Hippocampal formation (tissue), 2 donors: Measurements from ENCODE around the gene MYO1G.
"Not testable (repeated sequence)": the region's sequence is repeated elsewhere in the genome, so short reads cannot be mapped to it uniquely, and the experiment has no call there.

ENCODE experiments used
- DNase-seq, 2 donors: peaks; one replicate each; lab custom pipeline; 2025; lab: John Stamatoyannopoulos, UW

Gene MYO1G

DNA sequence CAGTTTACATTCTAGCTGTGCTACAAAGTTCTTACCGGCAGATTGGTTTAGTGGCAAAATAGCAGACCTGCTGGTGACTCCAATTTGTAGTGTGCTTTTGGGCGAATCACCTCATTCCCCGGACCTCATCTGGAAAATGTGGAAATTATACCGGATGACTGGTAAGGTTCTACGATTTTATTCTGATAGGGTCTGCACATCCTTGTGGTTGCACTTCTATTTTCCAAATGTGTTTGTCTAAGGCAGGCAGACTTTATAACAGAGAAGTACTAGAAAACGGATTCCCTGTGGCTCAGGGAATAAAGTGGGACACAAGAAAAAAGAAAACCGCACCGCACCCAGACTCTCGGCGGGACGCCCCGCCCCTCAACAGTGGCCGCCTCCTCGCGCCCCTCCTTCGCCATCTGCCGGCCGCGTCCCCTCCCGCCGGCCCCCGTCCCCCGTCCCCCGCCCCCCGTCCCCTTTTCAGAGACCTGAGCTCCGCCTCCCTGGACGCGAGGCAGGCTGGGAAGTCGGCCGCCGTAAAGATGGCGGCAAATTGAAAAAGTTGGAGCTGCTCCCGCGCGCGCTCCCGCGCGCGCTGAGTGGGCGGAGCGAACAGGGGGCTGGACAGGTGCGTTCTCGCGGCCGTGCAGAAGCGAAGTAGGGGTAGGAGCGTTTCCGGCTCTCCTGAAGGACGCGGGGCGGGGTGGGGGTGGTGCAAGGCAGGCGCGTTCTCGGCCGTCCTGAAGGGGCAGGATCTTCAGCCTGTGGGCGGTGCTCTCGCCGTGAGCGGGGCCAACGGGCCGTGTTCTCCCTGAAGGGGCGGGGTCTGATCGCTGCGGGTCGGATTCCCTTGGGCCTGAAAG lies 20.7 kb upstream of the MYO1G start:
- peak; percentile 98 to 99 for DNase-seq

DNA sequence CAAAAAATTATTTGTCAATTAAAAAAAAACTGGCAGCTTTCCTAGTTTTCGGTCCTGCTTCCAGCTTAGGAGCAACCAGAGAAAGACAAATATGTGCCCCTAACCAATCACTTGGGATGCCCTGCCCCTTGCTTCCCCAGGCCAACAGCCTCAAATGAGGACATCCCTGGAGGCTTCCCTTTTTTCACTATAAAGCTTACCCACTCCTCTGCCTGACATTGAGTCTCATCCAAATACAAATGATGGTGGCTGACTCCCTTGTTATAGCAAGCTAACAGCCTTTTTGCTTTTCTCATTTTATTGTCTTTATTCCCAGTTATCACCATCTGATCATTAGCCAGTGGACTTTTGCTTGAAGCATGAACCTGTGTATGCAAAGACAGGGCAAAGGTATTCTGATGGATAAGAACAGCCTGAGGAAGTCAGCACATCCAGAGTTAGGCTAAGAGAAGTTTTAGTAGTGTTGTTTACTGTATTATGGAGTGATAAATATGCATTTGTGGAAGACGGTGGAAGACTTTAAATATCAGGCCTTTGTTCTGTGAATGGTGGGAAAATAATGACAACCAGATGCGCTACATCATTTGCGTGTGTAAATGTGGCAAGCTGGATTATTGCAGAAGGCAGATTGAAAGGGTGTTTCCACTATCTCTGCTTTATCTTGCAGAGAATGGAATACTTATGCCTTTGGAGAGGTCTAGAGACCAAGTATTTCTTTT lies 19.5 kb upstream of the MYO1G start:
- DNase-seq, result no peak

DNA sequence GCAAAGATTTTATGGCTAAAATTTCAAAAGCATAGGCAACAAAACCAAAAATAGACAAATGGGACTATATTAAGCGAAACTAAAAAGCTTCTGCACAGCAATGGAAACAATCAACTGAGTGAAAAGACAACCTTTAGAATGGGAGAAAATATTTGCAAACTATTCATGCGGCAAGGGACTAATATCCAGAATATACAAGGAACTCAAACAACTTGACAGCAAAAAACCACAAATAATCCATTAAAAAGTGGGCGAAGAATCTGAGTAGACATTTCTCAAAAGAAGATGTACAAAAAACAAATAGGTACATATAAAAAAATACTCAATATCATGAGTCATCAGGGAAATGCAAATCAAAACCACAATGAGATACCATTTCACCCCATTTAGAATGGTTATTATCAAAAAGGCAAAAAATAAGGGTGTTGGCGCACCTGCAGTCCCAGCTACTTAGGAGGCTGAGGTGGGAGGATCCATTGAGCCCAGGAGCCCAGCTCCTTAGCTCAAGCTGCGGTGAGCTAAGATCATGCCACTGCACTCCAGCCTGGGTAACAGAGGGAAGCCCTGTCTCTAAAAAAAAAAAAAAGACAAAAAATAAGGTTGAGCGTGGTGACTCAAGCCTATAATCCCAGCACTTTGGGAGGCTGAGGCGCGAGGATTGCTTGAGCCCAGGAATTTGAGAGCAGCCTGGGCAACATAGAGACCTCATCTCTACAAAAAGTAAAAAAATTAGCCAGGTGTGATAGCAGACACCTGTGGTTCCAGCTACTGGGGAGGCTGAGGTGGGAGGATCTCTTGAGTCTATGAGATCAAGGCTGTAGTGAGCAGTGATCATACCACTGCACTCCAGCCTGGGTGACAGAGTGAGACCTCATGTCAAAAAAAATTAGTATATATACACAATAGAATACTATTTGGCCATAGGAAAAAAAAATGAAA lies 17.0 kb upstream of the MYO1G start:
- DNase-seq, result no peak

- no peak for DNase-seq
Observed at GRCh38 chr7:44994877-44995554, 16.2 kb upstream of the MYO1G start.

DNA sequence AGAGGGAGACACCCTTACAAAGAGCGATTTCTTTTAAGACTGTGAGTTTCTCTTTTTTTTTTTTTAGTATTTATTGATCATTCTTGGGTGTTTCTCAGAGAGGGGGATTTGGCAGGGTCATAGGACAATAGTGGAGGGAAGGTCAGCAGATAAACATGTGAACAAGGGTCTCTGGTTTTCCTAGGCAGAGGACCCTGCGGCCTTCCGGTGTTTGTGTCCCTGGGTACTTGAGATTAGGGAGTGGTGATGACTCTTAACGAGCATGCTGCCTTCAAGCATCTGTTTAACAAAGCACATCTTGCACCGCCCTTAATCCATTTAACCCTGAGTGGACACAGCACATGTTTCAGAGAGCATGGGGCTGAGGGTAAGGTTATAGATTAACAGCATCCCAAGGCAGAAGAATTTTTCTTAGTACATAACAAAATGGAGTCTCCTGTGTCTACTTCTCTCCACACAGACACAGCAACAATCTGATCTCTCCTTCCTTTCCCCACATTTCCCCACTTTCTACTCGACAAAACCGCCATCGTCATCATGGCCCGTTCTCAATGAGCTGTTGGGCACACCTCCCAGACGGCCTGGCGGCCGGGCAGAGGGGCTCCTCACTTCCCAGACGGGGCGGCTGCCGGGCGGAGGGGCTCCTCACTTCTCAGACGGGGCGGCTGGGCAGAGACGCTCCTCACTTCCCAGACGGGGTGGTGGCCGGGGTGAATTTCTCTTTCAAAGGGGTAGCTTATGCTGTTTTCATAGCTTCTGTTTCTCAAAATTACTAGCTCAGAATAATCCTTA lies 13.4 kb upstream of the MYO1G start:
- not testable (repeated sequence) for DNase-seq

DNA sequence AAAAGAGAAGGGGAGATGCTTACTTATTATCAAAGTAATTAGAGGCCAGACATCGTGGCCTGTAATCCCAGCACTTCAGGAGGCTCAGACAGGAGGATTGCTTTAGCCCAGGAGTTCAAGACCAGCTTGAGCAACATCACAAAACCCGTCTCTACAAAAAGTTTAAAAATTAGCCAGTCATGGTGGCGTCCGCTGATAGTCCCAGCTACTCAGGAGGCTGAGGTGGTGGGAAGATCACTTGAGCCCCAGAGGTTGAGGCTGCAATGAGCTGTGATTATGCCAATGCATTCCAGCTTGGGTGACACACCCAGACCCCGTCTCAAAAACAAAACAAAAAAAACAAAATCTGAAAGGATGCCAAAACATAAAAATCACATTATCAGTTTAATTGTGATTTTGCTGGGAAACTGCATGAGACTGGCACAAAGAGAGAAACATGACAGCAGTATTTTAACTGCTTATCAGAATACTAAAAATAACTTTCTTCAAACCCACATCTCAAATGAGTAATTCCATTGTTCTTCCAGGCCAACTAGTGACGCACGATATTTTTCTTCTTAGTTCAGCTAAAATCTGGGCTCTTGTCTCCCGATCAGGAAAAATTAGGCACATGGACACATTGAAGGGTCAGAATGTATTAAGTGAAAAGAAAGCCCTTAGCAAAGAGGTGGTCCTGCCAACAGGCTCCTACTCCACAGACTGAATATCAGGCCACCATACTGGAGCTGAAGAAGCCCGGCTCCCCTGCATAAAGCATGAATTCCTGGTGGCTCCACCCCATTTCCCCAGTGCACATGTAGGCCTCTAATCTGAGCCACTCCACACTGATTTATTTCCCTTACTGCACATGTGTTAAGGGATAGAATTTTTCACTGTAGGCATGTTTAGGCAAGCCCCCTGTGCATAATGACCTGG lies 11.6 kb upstream of the MYO1G start:
- DNase-seq, result no peak

- no peak for DNase-seq
Observed at GRCh38 chr7:44989132-44989531, 10.3 kb upstream of the MYO1G start.

- DNase-seq, result no peak
Observed at GRCh38 chr7:44988701-44989100, 9.9 kb upstream of the MYO1G start.

DNA sequence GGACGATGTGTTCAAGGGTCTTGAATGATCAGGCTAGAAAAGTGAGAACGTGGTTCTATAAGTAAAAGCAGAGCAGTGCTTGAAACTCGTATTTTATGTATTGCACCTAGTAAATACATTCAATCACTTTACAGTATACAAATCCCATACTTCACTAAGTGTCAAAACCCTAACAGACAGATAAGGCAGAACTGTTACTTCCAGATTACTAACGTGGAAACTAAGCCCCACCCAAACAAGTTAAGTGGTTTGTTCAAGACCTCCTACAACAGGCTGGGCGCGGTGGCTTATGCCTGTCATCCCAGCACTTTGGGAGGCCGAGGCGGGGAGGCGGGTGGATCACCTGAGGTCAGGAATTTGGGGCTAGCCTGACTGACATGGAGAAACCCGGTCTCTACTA lies 9.2 kb upstream of the MYO1G start:
- no peak for DNase-seq

DNA sequence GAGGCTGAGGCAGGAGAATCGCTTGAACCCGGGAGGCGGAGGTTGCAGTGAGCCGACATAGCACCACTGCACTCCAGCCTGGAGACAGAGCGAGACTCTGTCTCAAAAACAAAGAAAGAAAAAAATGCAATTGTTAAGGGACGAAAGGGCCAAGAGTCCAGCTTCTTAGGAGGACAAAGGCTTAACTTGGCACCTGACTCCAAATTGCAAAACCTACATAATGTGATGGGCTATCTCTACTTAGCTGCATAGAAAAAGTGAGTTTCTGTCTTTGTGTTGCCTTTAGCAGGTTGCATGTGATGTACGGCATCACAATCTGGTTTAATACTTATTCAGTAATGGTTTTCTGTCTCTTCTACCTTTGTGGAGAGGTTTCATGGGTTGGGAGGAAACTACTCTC lies 8.6 kb upstream of the MYO1G start:
- DNase-seq, result no peak

DNA sequence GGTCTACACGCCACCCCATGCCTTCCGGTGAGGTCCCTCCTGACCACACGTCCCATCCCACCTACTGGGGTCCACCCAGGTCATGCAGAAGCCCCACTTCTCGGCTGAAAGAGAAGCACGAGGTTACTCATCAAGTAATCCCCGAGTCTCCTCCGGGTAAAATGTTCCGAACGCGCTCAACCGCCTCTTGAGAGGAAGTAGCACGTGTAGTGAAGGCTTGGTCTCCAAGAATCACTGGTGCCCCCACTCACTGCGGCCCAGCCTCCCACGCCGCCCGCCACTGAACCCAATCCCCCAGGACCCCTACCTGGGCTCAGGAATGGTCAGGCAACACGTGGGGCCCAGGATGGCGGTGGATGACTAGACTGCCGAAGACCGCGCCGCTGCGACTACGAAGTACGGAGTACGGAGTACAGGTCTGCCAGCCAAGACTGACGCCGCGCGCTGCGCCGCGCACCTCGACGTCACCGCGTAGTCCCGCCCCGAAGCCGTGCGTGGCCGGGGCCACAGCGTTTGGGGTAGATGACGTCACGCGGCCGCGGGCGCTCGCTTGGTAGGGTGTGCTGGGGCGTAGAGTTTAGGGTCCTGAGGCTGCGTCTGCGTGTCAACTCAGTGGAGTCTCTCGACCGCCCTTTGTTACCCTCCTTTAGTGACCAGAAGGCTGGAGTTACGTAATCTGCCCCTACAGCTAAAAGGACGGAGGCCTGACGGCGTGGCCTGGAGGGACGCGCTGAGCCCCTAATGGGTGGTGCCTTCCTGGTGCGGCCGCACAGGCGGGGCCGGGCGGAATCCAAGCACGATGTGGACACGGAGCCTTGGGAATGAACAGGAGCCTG lies 7.6 kb upstream of the MYO1G start:
- DNase-seq, result peak; percentile 79 to 84

DNA sequence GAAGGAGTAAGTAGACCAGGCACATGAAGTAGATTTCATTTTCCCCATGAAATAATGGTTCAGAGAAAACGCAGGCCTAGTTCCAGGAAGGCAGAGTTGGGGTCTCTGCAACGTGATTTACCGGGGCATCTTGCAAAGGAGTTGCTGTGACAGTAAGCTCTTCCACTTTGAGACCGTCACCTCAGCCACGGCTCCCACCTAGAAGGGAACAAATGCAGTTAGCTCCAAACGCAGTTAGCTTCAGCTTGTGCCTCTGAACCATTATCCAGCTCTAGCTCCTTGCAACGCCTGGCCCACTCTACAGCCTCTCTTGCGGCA lies 7.0 kb upstream of the MYO1G start:
- no peak for DNase-seq

DNA sequence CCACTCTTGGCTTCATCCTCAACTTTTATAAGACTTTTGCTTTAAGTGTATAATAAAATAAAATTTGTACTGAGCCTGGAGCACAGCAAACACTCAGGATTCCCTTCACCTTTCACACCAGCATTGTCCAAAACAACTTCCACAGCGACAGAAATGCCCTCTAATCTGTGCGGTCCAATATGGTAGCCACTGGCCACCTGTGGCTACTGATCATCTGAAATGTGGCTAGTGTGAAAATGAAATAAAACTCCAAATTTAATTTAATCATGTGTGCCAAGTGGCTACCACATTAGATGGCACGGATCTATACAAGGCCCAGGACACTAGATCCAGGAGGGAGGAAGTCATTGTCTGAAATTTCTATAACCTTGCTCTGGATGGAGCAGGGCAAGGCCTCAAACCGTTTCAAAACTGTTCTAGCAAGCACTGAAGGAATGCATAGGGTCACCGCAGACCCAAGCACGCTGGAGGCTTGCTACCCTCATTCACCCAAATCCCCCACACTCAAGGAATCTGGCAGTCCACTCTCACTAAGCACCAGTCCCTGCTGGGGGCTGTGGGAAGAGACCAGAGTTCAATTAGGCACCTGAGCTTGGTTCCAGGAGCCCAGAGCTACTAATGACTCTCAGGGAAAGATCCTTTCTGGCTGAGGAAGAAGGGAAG lies 6.3 kb upstream of the MYO1G start:
- no peak for DNase-seq

DNA sequence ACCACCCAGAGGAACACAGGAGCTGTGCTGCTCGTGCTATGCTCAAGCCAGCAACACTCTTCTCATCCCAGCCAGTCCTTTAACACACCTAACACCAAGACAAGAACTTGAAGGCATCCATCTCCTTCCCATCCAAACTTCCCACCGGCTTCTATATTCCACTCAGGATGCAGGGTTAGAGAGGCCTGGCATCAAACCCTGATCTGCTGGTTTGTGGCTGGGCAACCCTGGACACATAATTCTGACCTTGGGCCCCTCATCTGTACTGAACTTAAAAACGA lies 5.6 kb upstream of the MYO1G start:
- no peak for DNase-seq

GRCh38 chr7:44983742-44984477 lies 5.1 kb upstream of the MYO1G start:
- no peak for DNase-seq

DNA sequence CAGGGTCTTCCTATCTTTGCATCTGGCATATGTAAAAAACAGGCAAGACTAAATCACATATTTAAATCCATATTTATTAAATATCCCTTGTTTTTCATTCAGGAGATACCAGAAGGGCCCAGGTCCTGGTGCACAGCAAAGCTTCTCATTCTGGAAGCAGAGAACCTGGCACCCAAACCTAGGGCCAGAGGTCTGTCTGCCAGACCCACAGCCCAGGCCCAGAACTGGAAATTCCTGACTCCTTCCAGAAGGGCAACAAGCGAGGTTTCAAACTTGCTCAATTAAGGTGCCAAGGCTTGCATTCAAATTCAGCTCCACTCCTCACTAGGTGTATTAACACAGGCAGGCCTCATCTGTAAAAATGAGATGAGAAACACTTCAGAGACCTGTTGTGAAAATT lies 4.2 kb upstream of the MYO1G start:
- DNase-seq, result no peak

- no peak for DNase-seq
Observed at GRCh38 chr7:44982535-44982923, 3.7 kb upstream of the MYO1G start.
